Mesendoderm (in vitro differentiated cells): ENCODE measurements around the gene MORN5.
A peak's percentile ranks its signal among the peaks of the same experiment; 100 is the strongest.

Experiments
- DNase-seq: peaks from one replicate; pipeline ENCODE4 v3.0.0; 2013
- H2AK5ac ChIP-seq: 2 replicates; pipeline ENCODE4 v1.6.1; 2013; ENCODE audit warnings: low read length, inconsistent platforms
- H2BK120ac ChIP-seq: 2 replicates; pipeline ENCODE4 v1.6.1; 2013; ENCODE audit warnings: low read depth, mild to moderate bottlenecking, low read length, moderate library complexity, mixed read lengths
- H2BK15ac ChIP-seq: replicated peaks from 2 replicates; pipeline ENCODE4 v1.6.1; 2013; ENCODE audit warnings: low read depth, mild to moderate bottlenecking, moderate library complexity
- H2BK5ac ChIP-seq: 2 replicates; pipeline ENCODE4 v1.6.1; 2013; ENCODE audit warnings: low read length, inconsistent platforms
- H3K18ac ChIP-seq: 2 replicates; pipeline ENCODE4 v1.6.1; 2013; ENCODE audit warnings: mild to moderate bottlenecking, low read length, mixed read lengths
- H3K23ac ChIP-seq: one replicate; pipeline ENCODE4 v1.6.1; 2013; ENCODE audit warnings: low read length
- H3K27ac ChIP-seq: 2 replicates; pipeline ENCODE4 v1.5.1; 2013; ENCODE audit warnings: low read depth, mild to moderate bottlenecking, inconsistent platforms, low read length, moderate library complexity
- H3K27me3 ChIP-seq: 2 replicates; pipeline ENCODE4 v1.6.1; 2013; ENCODE audit warnings: low read length, control low read depth, mild to moderate bottlenecking, inconsistent platforms; ENCODE audit not compliant: insufficient read depth, poor library complexity
- H3K36me3 ChIP-seq: 2 replicates; pipeline ENCODE4 v1.6.1; 2013; ENCODE audit warnings: low read length, inconsistent platforms; ENCODE audit not compliant: control insufficient read depth, insufficient read depth
- H3K4ac ChIP-seq: one replicate; pipeline ENCODE4 v1.6.1; 2013; ENCODE audit warnings: low read depth, mild to moderate bottlenecking, low read length, moderate library complexity
- H3K4me1 ChIP-seq: 2 replicates; pipeline ENCODE4 v1.6.1; 2013; ENCODE audit warnings: low read depth, low read length, inconsistent platforms; ENCODE audit not compliant: control insufficient read depth
- H3K4me2 ChIP-seq: 2 replicates; pipeline ENCODE4 v1.6.1; 2013; ENCODE audit warnings: low read length
- H3K4me3 ChIP-seq: 2 replicates; pipeline ENCODE4 v1.5.1; 2013; ENCODE audit warnings: mild to moderate bottlenecking, low read length
- H3K56ac ChIP-seq: one replicate; pipeline ENCODE4 v1.6.1; 2013; ENCODE audit warnings: low read length
- H3K79me1 ChIP-seq: 2 replicates; pipeline ENCODE4 v1.6.1; 2013; ENCODE audit warnings: low read length, inconsistent platforms
- H3K79me2 ChIP-seq: 2 replicates; pipeline ENCODE4 v1.6.1; 2013; ENCODE audit warnings: mild to moderate bottlenecking, low read length; ENCODE audit not compliant: control insufficient read depth, insufficient read depth
- H3K9ac ChIP-seq: 2 replicates; pipeline ENCODE4 v1.6.1; 2013; ENCODE audit warnings: low read length, inconsistent platforms
- H4K5ac ChIP-seq: one replicate; pipeline ENCODE4 v1.6.1; 2013; ENCODE audit warnings: low read length
- H4K8ac ChIP-seq: one replicate; pipeline ENCODE4 v1.6.1; 2013; ENCODE audit warnings: low read depth, mild to moderate bottlenecking, control low read depth, low read length, moderate library complexity
- WGBS: extraction: QIAGEN DNeasy Blood & Tissue Kit; methylation state at CpG from one replicate; pipeline ENCODE4 v1.1.7; 2013; ENCODE audit warnings: low lambda C conversion rate, missing lambda C conversion rate; ENCODE audit not compliant: insufficient coverage; ENCODE audit errors: extremely low coverage; 5-methylcytosine and 5-hydroxymethylcytosine counted together

MORN5 gene

DNA sequence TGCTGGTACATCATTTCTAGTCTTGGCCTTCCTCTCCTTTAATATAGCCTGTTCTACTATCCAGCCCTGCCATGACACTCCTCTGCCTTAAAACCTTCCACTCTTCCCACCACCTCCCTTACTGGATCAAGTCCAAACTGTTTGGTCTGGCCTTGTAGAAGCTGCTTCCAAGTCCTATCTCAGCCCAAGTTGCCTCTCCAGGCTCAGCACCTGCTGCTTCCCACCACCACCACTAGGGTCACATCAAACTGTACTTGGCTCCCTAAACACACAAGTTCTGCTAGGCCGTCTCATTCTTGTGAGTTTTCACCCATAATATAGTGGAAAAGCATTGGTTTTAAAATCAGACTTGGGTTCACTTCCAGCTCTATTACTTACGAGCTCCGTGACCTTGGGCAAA is 1.5 kb upstream of the MORN5 start:
- Histone ChIP-seq H3K79me1 (peaks cover 3% of the 10 kb centered on the region), H3K4me1 (no peaks in the 10 kb centered on the region), H3K27me3 (no peaks in the 10 kb centered on the region), H3K79me2 (peaks cover 6% of the 10 kb centered on the region), H3K4me3 (no peak overlapping the region), H2BK15ac (no peak overlapping the region), H3K23ac (no peak overlapping the region), H3K36me3 (no peaks in the 10 kb centered on the region), H4K5ac (no peak overlapping the region), H3K4me2 (no peak overlapping the region), H3K4ac (no peak overlapping the region), H2AK5ac (no peak overlapping the region), H2BK5ac (no peak overlapping the region), H2BK120ac (no peak overlapping the region), H3K27ac (no peak overlapping the region), H3K9ac (no peak overlapping the region), H4K8ac (no peak overlapping the region), H3K18ac (no peak overlapping the region), H3K56ac (no peak overlapping the region)
- no CpG with 5 or more reads among the region's 3 CpGs for WGBS
- DNase-seq, result peak; percentile 81

DNA sequence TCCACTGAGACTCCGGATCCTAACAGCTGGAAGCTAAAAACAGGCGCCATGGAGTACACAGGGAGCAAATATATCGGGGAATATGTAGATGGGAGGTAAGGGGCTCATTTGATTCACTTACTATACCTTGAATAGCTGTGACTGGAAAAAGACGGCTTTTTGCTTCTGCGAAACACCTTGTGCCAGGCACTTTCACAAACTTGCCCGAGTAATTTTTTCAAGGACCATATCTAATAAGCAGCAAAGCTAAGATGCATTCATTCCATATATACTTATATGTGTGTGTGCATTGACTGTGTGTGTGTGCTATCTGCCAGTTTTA is 178 bp downstream of the MORN5 start:
- Histone ChIP-seq H2BK5ac (no peak overlapping the region), H3K4me3 (no peak overlapping the region), H2AK5ac (no peak overlapping the region), H3K27ac (no peak overlapping the region), H2BK15ac (no peak overlapping the region), H3K4ac (no peak overlapping the region), H4K8ac (no peak overlapping the region), H3K18ac (no peak overlapping the region), H2BK120ac (no peak overlapping the region), H3K56ac (no peak overlapping the region), H3K36me3 (no peaks in the 10 kb centered on the region), H3K4me2 (no peak overlapping the region), H3K79me2 (peaks cover 6% of the 10 kb centered on the region), H3K27me3 (no peaks in the 10 kb centered on the region), H3K9ac (no peak overlapping the region), H3K79me1 (peaks cover 3% of the 10 kb centered on the region), H3K4me1 (no peaks in the 10 kb centered on the region), H4K5ac (no peak overlapping the region), H3K23ac (no peak overlapping the region)
- no CpG with 5 or more reads among the region's 6 CpGs for WGBS
- DNase-seq, result no peak

DNA sequence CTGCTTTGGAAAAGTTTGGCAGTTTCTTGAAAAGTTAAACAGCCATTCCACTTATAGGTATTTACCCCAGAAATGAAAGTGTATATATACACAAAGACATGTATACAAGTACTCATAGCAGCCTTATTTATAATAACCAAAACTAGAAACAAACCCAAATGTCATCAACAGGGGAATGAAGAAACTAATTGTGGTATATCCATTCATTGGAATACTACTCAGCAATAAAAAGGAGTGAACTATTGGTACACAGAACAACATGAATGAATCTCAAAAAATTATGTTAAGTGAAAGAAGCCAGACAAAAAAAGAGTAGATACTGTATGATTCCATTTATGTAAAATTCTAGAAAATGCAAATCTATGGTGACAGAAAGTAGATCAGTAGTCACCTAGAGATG is 2.7 kb downstream of the MORN5 start:
- H3K4ac ChIP-seq, result no peak overlapping the region
- H3K27me3 ChIP-seq, result no peaks in the 10 kb centered on the region
- no peak overlapping the region for H4K8ac ChIP-seq
- H2BK5ac ChIP-seq, result no peak overlapping the region
- DNase-seq, result no peak
- H3K4me1 ChIP-seq, result no peaks in the 10 kb centered on the region
- no peak overlapping the region for H3K23ac ChIP-seq
- H3K56ac ChIP-seq, result no peak overlapping the region
- H3K27ac ChIP-seq, result no peak overlapping the region
- H2BK15ac ChIP-seq, result no peak overlapping the region
- H3K79me2 ChIP-seq, result peaks cover 2% of the 10 kb centered on the region
- H3K4me3 ChIP-seq, result no peak overlapping the region
- H3K4me2 ChIP-seq, result no peak overlapping the region
- no peaks in the 10 kb centered on the region for H3K79me1 ChIP-seq
- H2BK120ac ChIP-seq, result no peak overlapping the region
- H3K18ac ChIP-seq, result no peak overlapping the region
- H3K36me3 ChIP-seq, result no peaks in the 10 kb centered on the region
- H2AK5ac ChIP-seq, result no peak overlapping the region
- H4K5ac ChIP-seq, result no peak overlapping the region
- no peak overlapping the region for H3K9ac ChIP-seq

DNA sequence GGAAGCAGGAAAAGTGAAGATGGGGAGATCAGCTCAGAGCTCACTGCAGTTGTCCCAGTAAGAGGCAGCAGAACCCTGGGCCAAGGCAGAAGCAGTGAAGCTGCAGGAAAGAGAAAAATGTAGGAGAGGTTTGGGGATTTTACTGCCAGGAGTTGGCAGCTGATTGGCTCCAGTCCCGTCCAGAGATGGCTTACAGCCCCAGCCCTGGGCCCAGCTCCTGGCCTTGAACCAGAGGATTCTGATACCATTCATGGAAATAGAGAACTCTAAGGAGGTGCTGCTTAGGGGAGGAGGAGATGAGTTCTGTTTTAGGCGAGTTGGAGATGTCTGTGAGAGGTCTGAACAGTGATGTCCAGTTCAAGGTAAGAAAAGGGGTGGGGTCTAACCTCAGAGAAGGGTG is 4.6 kb downstream of the MORN5 start:
- Histone ChIP-seq H3K36me3 (no peaks in the 10 kb centered on the region), H3K4me3 (no peak overlapping the region), H3K9ac (no peak overlapping the region), H2AK5ac (no peak overlapping the region), H4K8ac (no peak overlapping the region), H3K18ac (no peak overlapping the region), H3K4ac (no peak overlapping the region), H3K4me2 (no peak overlapping the region), H3K4me1 (no peaks in the 10 kb centered on the region), H3K79me1 (no peaks in the 10 kb centered on the region), H2BK120ac (no peak overlapping the region), H3K27me3 (no peaks in the 10 kb centered on the region), H3K56ac (no peak overlapping the region), H4K5ac (no peak overlapping the region), H3K23ac (no peak overlapping the region), H2BK15ac (no peak overlapping the region), H3K27ac (no peak overlapping the region), H2BK5ac (no peak overlapping the region), H3K79me2 (no peaks in the 10 kb centered on the region)
- no CpG with 5 or more reads among the region's 2 CpGs for WGBS
- no peak for DNase-seq

DNA sequence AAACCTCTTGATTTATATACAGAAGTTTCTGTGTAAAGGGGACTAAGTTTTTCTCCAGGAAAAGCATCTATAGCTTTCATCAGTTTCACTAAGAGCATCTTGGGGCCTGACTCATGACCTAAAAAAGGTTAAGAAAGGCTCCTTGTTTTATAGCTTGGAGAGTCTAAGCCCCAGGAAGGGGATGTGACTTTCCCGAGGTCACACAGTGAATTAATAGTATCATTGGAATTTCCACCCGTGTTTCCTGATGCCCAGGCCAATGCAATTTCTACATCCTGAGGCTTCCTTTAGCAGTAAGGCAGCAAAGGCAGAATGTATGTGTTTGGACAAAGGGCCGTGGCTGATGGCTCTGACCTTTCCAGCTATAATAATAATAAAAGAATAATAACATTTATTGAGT is 8.6 kb downstream of the MORN5 start:
- no peaks in the 10 kb centered on the region for H3K27me3 ChIP-seq
- no peak overlapping the region for H3K23ac ChIP-seq
- H3K4me3 ChIP-seq, result no peak overlapping the region
- H3K4ac ChIP-seq, result no peak overlapping the region
- H3K56ac ChIP-seq, result no peak overlapping the region
- no peak overlapping the region for H2BK5ac ChIP-seq
- DNase-seq, result no peak
- H3K4me2 ChIP-seq, result no peak overlapping the region
- H3K79me2 ChIP-seq, result no peaks in the 10 kb centered on the region
- H4K5ac ChIP-seq, result no peak overlapping the region
- H2BK120ac ChIP-seq, result no peak overlapping the region
- H3K9ac ChIP-seq, result no peak overlapping the region
- no peak overlapping the region for H4K8ac ChIP-seq
- H2AK5ac ChIP-seq, result no peak overlapping the region
- no peaks in the 10 kb centered on the region for H3K4me1 ChIP-seq
- no peak overlapping the region for H3K18ac ChIP-seq
- H3K79me1 ChIP-seq, result no peaks in the 10 kb centered on the region
- no peak overlapping the region for H3K27ac ChIP-seq
- H3K36me3 ChIP-seq, result no peaks in the 10 kb centered on the region
- WGBS, result no CpG with 5 or more reads among the region's 3 CpGs
- H2BK15ac ChIP-seq, result no peak overlapping the region

DNA sequence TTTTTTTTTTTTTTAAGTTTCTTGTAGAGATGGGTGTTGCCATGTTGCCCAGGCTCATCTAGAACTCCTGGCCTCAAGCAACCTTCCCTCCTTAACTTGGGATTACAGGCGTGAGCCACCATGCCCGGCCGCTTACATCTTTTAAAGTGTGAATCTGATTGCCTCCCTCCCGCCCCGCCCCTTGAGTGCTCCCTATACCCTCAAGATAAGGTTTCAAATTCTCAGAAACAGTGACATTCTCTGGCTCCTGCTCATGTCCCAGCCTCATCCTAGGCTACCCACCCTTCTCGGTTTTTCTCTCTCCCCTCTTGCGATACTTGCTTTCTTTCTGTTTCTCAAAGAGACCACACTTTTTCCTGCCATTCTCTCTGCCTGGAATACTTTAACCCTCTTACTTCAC is 12.4 kb downstream of the MORN5 start:
- H3K4me1 ChIP-seq, result no peaks in the 10 kb centered on the region
- no peak overlapping the region for H4K8ac ChIP-seq
- H3K18ac ChIP-seq, result no peak overlapping the region
- no peak overlapping the region for H2BK15ac ChIP-seq
- H3K9ac ChIP-seq, result no peak overlapping the region
- no peak overlapping the region for H3K56ac ChIP-seq
- no peak overlapping the region for H3K23ac ChIP-seq
- H4K5ac ChIP-seq, result no peak overlapping the region
- H3K27ac ChIP-seq, result no peak overlapping the region
- no peak overlapping the region for H3K4me2 ChIP-seq
- no peaks in the 10 kb centered on the region for H3K27me3 ChIP-seq
- no peaks in the 10 kb centered on the region for H3K79me1 ChIP-seq
- H3K4me3 ChIP-seq, result no peak overlapping the region
- H2AK5ac ChIP-seq, result no peak overlapping the region
- H2BK120ac ChIP-seq, result no peak overlapping the region
- DNase-seq, result no peak
- no peaks in the 10 kb centered on the region for H3K79me2 ChIP-seq
- no peak overlapping the region for H3K4ac ChIP-seq
- no peaks in the 10 kb centered on the region for H3K36me3 ChIP-seq
- no CpG with 5 or more reads among the region's 7 CpGs for WGBS
- no peak overlapping the region for H2BK5ac ChIP-seq
